ES-I3 (cell line): ENCODE results near the gene ABHD5.

Source experiments
- H3K36me3 ChIP-seq: 2 replicates; pipeline ENCODE4 v1.6.1; 2013; ENCODE audit warnings: mild to moderate bottlenecking, low read length, control low read depth, moderate library complexity; ENCODE audit not compliant: insufficient read depth
- H3K4me1 ChIP-seq: 2 replicates; pipeline ENCODE4 v1.6.1; 2013; ENCODE audit warnings: mild to moderate bottlenecking, control low read depth, low read length; ENCODE audit not compliant: insufficient read depth
- H3K9ac ChIP-seq: 2 replicates; pipeline ENCODE4 v1.6.1; 2013; ENCODE audit warnings: low read depth, mild to moderate bottlenecking, low read length, moderate library complexity
- H3K9me3 ChIP-seq: 2 replicates; pipeline ENCODE4 v1.6.1; 2013; ENCODE audit warnings: mild to moderate bottlenecking, low read length, moderate library complexity; ENCODE audit not compliant: control insufficient read depth, insufficient read depth

ABHD5 gene

GRCh38 chr3:43764056-43764455 is 73.3 kb downstream of the ABHD5 start:
- H3K4me1 ChIP-seq = peaks cover 4% of the 10 kb centered on the region; the same call in 1 of the 2 replicates
- H3K36me3 ChIP-seq = no peaks in the 10 kb centered on the region
- H3K9me3 ChIP-seq = no peaks in the 10 kb centered on the region
- H3K9ac ChIP-seq = no peak overlapping the region

GRCh38 chr3:43764471-43764870 is 73.7 kb downstream of the ABHD5 start:
- Histone ChIP-seq H3K9ac (no peak overlapping the region), H3K9me3 (no peaks in the 10 kb centered on the region), H3K4me1 (no peaks in the 10 kb centered on the region), H3K36me3 (no peaks in the 10 kb centered on the region)

- H3K9me3 ChIP-seq = no peaks in the 10 kb centered on the region
- no peak overlapping the region for H3K9ac ChIP-seq
- no peaks in the 10 kb centered on the region for H3K4me1 ChIP-seq
- no peaks in the 10 kb centered on the region for H3K36me3 ChIP-seq
Measured at GRCh38 chr3:43765521-43765971, 74.8 kb downstream of the ABHD5 start.

- Histone ChIP-seq H3K4me1 (no peaks in the 10 kb centered on the region), H3K9ac (no peak overlapping the region), H3K9me3 (no peaks in the 10 kb centered on the region), H3K36me3 (no peaks in the 10 kb centered on the region)
Measured at GRCh38 chr3:43766672-43767465, 76.1 kb downstream of the ABHD5 start.

DNA sequence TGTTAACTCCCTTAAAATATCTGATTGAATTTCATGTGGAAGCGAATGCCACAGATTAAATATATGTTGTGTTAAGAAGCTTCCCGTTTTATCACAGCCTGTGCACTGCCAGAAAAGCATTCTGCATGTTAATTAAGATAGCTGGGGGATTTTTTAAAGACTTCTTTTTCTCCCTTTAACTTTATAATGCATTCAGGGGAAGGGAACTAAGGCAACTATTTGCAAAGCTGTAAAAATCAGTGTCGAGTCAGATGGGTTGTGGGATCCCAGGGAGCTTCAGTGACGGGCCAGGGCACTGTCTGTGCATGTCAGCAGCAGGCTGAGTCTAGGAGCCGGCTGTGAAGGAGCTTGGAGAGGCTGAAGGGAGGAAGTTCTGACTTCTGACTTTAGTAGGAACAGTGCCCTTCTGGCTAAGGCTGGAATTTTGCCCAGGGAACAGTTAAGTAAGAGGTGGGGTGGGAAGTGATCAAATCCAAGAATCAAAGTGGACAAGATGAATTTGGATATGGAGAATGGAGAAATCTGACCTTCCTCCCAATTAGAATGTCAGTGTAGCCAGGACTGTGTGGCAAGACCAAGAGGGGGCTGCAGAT is 77.7 kb downstream of the ABHD5 start:
- H3K4me1 ChIP-seq = peaks cover 5% of the 10 kb centered on the region; the same call in 1 of the 2 replicates
- H3K9me3 ChIP-seq = no peaks in the 10 kb centered on the region
- H3K36me3 ChIP-seq = no peaks in the 10 kb centered on the region
- H3K9ac ChIP-seq = no peak overlapping the region

DNA sequence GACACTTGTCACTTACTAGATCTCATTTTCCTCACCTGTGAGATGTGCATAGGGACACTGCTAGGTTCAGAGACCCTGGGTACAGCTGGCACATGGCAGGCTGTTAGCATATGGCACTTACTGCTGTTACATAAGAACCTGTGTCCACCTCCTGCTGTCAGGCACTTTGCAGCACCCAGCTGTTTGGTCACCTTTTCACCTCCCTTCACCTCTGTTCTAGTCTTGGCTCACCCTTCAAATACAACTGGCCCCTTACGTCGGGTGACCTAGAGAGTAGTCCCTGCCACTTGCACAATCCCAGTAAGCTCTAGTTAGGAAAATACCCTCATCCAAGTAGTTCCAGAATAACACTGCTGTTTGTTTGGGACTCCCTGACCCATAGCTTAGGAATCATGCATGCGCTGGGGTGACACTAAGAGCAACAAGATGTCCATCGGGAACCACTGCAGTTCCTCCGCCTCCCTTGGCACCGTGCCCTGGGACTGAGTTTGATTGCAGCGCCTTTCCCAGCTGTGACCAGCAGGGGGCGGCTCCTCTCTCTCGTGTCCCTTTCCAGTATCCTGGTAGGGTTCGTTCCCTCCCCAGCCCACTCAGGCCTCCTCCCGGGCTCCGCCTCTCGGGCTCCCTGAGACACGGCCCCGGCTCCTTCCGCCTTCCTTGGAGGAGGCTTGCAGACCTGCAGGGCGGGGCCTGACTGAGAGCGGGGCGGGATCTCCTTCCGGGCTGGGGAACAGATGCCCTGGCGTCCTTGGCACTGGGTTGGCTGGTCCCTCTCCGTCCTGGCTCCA is 78.6 kb downstream of the ABHD5 start:
- peaks cover 5% of the 10 kb centered on the region; the same call in 1 of the 2 replicates for H3K4me1 ChIP-seq
- H3K9me3 ChIP-seq = no peaks in the 10 kb centered on the region
- H3K36me3 ChIP-seq = no peaks in the 10 kb centered on the region
- peak overlapping the region; percentile 39; the same call in 1 of the 2 replicates for H3K9ac ChIP-seq

DNA sequence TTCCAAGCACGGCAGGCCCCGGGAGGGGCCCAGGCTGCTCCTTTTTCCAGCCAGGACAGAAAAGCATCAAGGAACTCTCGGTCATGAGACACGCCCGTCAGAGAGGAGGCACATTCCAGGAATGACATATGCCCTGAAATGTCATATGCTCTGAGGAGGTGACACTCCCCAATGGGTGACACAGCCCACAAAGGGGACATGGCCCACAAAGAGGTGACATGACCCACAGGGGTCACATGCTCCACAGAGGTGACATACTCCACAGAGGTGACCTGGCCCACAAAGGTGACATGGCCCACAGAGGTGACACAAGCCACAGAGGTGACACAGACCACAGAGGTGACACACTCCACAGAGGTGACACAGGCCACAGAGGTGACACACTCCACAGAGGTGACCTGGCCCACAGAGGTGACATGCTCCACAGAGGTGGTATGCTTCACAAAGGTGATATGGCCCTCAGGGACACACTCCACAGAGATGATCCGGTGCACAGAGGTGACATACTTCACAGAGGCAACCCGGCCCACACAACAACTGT is 79.2 kb downstream of the ABHD5 start:
- Histone ChIP-seq H3K9ac (peak overlapping the region; percentile 39; the same call in 1 of the 2 replicates), H3K9me3 (no peaks in the 10 kb centered on the region), H3K4me1 (peaks cover 5% of the 10 kb centered on the region; the same call in 1 of the 2 replicates), H3K36me3 (no peaks in the 10 kb centered on the region)

- Histone ChIP-seq H3K9ac (no peak overlapping the region), H3K4me1 (peaks cover 5% of the 10 kb centered on the region; the same call in 1 of the 2 replicates), H3K9me3 (no peaks in the 10 kb centered on the region), H3K36me3 (no peaks in the 10 kb centered on the region)
Measured at GRCh38 chr3:43770426-43771103, 79.8 kb downstream of the ABHD5 start.

GRCh38 chr3:43771610-43772009 is 80.9 kb downstream of the ABHD5 start:
- Histone ChIP-seq H3K4me1 (peaks cover 5% of the 10 kb centered on the region; the same call in 1 of the 2 replicates), H3K9me3 (no peaks in the 10 kb centered on the region), H3K9ac (no peak overlapping the region), H3K36me3 (no peaks in the 10 kb centered on the region)

- H3K4me1 ChIP-seq = peaks cover 5% of the 10 kb centered on the region; the same call in 1 of the 2 replicates
- no peaks in the 10 kb centered on the region for H3K9me3 ChIP-seq
- H3K9ac ChIP-seq = no peak overlapping the region
- no peaks in the 10 kb centered on the region for H3K36me3 ChIP-seq
Measured at GRCh38 chr3:43773273-43774094, 82.7 kb downstream of the ABHD5 start.

GRCh38 chr3:43774799-43775198 is 84.1 kb downstream of the ABHD5 start:
- H3K36me3 ChIP-seq = no peaks in the 10 kb centered on the region
- no peaks in the 10 kb centered on the region for H3K9me3 ChIP-seq
- H3K9ac ChIP-seq = no peak overlapping the region
- peaks cover 5% of the 10 kb centered on the region; the same call in 1 of the 2 replicates for H3K4me1 ChIP-seq

- Histone ChIP-seq H3K4me1 (peaks cover 5% of the 10 kb centered on the region; the same call in 1 of the 2 replicates), H3K9ac (no peak overlapping the region), H3K9me3 (no peaks in the 10 kb centered on the region), H3K36me3 (no peaks in the 10 kb centered on the region)
Measured at GRCh38 chr3:43776101-43776500, 85.4 kb downstream of the ABHD5 start.

- Histone ChIP-seq H3K4me1 (no peaks in the 10 kb centered on the region), H3K9ac (no peak overlapping the region), H3K36me3 (no peaks in the 10 kb centered on the region), H3K9me3 (no peaks in the 10 kb centered on the region)
Measured at GRCh38 chr3:43779850-43780249, 89.1 kb downstream of the ABHD5 start.
